GM12892 (cell line): Measurements from ENCODE around the gene STRN4.

Experiments used
- POLR2A ChIP-seq: IDR thresholded peaks from 2 replicates; pipeline ENCODE4 v1.6.1; 2011; ENCODE audit warnings: low read depth, low read length, control low read depth
- POLR2AphosphoS5 ChIP-seq: IDR thresholded peaks from 2 replicates; pipeline ENCODE4 v1.6.1; 2011; ENCODE audit warnings: low read depth, low read length, control low read depth

DNA sequence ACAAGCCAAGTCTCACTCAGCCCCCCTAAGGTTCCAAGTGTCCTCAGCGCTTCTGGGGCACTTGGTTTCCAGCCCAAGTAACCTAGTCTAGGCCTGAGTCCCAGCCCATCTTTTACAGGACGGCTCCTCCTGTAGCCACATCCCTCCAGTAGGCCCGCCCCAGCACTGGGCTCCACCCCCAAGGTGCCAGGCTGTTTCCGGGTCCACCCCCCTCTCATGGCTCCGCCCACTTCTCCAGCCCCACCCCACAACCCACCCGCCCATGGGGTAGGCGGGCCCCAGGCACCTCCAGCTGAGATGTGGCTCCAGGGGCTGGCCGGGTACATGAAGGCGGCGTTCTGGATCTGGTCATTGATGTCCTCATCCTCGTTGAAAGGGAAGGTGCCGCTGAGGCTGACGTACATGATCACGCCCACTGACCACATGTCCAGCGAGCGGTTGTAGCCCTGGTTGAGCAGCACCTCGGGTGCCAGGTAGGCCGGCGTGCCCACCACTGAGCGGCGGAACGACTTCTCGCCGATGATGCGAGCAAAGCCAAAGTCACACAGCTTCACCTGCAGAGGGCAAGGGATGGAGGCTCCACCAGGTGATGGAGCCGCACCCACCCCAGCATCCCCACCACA is 68.0 kb downstream of the STRN4 start:
- TF ChIP-seq POLR2A (no peak), POLR2AphosphoS5 (no peak)
